Liver (tissue), 3 donors: Measurements from ENCODE around the gene EPSTI1.

ENCODE experiments used
- ATF3 ChIP-seq: IDR thresholded peaks from 2 replicates; pipeline ENCODE4 v1.6.1; 2016; ENCODE audit warnings: antibody characterized with exemption
- CTCF ChIP-seq: fragments of 150-350 bp; IDR thresholded peaks from 2 replicates; pipeline ENCODE4 v1.5.1; 2017; ENCODE audit warnings: improper control_type of control experiment, low read depth, low read length; ENCODE audit not compliant: missing input control
- EGR1 ChIP-seq, 2 donors: IDR thresholded peaks; 2 replicates each; pipeline ENCODE4 v1.6.1; 2016 to 2018; ENCODE audit warnings: antibody characterized with exemption in 2 of 2, low read depth in 2 of 2
- GABPA ChIP-seq, 2 donors: IDR thresholded peaks in 1 of 2; conservative IDR thresholded peaks in 1 of 2; 2 replicates each; pipeline ENCODE4 v1.6.1; 2016; ENCODE audit warnings: antibody characterized with exemption in 2 of 2, mild to moderate bottlenecking in 1 of 2, moderate library complexity in 1 of 2
- JUND ChIP-seq, 2 donors: IDR thresholded peaks; 2 replicates each; pipeline ENCODE4 v1.6.1; 2016; ENCODE audit warnings: antibody characterized with exemption in 2 of 2
- MAX ChIP-seq: IDR thresholded peaks from 2 replicates; pipeline ENCODE4 v1.6.1; 2016; ENCODE audit warnings: antibody characterized with exemption
- REST ChIP-seq: IDR thresholded peaks from 2 replicates; pipeline ENCODE4 v1.6.1; 2016; ENCODE audit warnings: antibody characterized with exemption, mild to moderate bottlenecking
- RXRA ChIP-seq, 2 donors: IDR thresholded peaks; 2 replicates each; pipeline ENCODE4 v1.6.1; 2017 to 2018; ENCODE audit warnings: antibody characterized with exemption in 2 of 2, mild to moderate bottlenecking in 1 of 2
- TAF1 ChIP-seq: conservative IDR thresholded peaks from 2 replicates; pipeline ENCODE4 v1.6.1; 2016; ENCODE audit warnings: antibody characterized with exemption, mild to moderate bottlenecking
- YY1 ChIP-seq: IDR thresholded peaks from 2 replicates; pipeline ENCODE4 v1.6.1; 2016; ENCODE audit warnings: antibody characterized with exemption, mild to moderate bottlenecking
- ZBTB33 ChIP-seq: IDR thresholded peaks from 2 replicates; pipeline ENCODE4 v1.6.1; 2016; ENCODE audit warnings: antibody characterized with exemption
- donor health status: healthy.
- donor health status: healthy.

- TF ChIP-seq TAF1 (no peak), REST (no peak), ZBTB33 (no peak), RXRA (IDR thresholded peaks at IDR 0.05) (no peak), CTCF (no peak), EGR1 (IDR thresholded peaks at IDR 0.05; ENCODE audit: low read depth in 2 of 2) (no peak), ATF3 (no peak), YY1 (no peak), JUND (IDR thresholded peaks at IDR 0.05) (no peak), GABPA (IDR thresholded peaks at IDR 0.05 in 1 of 2, conservative IDR thresholded peaks at IDR 0.05 in 1 of 2) (no peak), MAX (no peak)
Measured at GRCh38 chr13:42895776-42896175, 96.3 kb downstream of the EPSTI1 start.
